GM18526 (cell line): ENCODE data around the gene RETREG1.

Source experiments
- POLR2A ChIP-seq: IDR thresholded peaks from 3 replicates; pipeline ENCODE4 v1.6.1; 2011; ENCODE audit not compliant: insufficient read length; ENCODE audit errors: extremely low read depth

The RETREG1 gene

GRCh38 chr5:16454686-16455085 is 162.1 kb downstream of the RETREG1 start:
- no peak for TF ChIP-seq POLR2A

GRCh38 chr5:16453609-16454008 is 163.2 kb downstream of the RETREG1 start:
- no peak for TF ChIP-seq POLR2A

DNA sequence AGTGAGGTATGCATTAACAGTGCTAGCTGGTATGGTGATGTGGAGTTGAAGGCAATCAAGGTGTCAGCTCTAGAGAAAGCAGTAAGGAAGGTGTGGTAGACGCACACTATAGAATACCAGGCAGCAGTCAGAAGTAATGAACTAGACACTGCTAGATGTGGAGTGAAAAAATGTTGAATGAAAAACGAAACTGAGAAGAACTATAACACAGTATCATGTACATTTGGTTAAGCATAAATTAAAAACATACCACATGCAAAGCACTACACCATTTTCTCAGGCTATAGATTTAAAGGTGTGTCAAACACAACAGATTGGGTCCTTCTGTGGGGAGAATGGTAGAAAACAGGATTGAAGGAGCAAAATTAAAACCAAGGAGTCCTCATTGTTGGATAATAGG is 166.6 kb downstream of the RETREG1 start:
- TF ChIP-seq POLR2A: no peak

DNA sequence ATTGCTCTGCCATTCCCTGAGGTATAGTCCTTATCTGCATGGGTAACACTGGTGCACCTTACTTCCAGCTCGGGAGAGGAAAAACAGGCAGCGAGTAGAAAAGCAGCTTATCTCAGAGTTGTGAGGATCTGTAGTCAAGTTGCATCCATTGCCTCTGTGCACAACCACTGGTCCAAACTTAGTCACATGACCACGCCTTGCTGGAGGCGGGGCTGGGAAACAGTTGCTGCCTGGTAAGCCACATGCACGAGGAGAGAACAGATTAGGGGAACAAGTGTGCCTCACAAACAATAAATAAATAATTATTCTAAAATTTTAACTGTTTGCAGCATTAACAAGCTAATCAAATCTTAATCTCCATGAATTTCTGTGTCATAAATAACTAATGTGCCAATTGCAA is 169.8 kb downstream of the RETREG1 start:
- no peak for TF ChIP-seq POLR2A

DNA sequence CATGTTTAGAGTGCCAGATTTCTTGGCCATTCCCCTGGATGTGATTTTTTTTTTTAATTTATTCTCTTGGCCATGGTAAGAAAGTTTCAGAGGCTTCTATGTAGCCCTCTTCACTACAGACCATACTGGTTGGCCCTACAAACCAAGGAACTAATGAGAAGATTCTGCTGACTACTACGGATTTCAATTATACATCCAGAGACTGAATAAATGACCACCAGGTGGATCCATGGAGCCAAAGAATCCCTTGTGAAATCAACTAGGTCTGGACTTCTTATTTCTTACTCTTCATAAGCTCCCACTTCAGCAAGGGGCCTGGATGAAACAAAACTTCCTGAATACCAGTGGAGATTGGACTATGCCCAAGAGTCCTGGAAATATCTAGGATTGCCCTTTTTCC is 178.8 kb downstream of the RETREG1 start:
- TF ChIP-seq POLR2A: no peak

GRCh38 chr5:16431490-16431889 is 185.3 kb downstream of the RETREG1 start:
- no peak for TF ChIP-seq POLR2A

- TF ChIP-seq POLR2A: no peak
Observed at GRCh38 chr5:16430349-16431089, 186.3 kb downstream of the RETREG1 start.

DNA sequence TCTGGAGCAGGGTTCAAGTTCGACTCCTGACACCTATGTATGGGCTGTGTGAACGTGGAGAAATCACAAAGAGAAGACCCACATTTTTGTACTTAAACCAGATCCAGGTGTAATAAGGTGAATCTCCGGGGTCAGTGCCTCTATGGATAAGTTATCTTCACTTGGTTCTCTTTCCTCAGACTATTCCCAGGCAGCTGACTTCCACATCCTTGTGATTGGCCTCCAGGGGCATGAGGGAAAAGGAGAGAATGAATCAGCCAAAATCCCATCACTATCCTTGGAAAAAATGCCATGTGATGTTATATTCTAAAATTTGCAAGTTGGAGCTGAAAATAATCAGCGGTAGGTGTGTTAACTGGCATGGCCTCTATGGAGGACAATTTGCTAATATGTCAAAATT is 188.4 kb downstream of the RETREG1 start:
- TF ChIP-seq POLR2A: no peak

GRCh38 chr5:16427587-16427986 is 189.2 kb downstream of the RETREG1 start:
- TF ChIP-seq POLR2A: no peak
